HG02970 (cell line): ENCODE measurements around the gene PGBD2.
"Not testable (repeated sequence)": the region's sequence is repeated elsewhere in the genome, so short reads cannot be mapped to it uniquely, and the experiment has no call there.

Experiments used
- ATAC-seq: cut with Tn5 transposase; IDR thresholded peaks from one replicate; pipeline ENCODE4 v1.9.1; 2021; ENCODE audit warnings: mild to moderate bottlenecking, moderate library complexity, moderate number of reproducible peaks; ENCODE audit not compliant: unreplicated experiment, low FRiP score

The PGBD2 gene

DNA sequence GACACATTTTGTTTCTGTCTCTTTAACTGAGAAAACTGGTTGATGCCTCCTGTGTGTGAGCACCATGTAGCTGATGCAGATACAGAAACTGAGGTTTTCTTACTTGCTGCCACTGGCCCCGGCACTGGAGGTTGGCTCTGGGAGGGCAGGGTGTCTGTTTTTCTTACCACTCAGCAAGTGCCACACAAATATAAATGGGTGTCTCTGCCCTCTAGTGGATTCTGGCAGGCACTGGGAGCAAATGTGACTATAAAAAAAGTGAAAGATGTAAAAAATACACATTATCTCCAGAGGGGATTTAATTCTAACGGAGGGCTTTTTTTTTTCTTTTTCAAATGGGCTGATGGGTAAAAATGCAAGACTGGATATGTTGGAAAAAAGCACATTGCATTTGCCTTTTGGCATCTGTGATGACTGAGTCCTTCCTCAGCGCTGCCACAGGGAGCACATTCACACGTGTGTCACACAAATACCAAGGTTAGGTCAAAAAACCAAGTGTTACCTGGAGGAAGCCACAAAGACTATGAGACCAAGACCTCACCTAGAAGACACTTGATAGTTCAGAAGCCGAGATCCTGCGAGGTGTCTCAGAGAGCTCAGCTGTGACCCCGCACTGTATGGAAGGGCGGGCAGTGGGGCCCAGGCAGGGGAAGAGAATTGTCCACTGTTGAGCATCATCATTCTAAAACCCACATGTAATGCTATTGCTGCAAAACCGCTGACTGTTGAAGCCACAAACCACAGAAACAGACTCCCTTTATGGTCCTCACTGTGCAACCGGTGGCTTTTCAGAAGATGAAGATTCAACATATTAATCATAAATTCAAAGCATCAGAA lies 18.9 kb downstream of the PGBD2 start:
- ATAC-seq: no peak

GRCh38 chr1:248925859-248926258 lies 19.8 kb downstream of the PGBD2 start:
- ATAC-seq: not testable (repeated sequence)

DNA sequence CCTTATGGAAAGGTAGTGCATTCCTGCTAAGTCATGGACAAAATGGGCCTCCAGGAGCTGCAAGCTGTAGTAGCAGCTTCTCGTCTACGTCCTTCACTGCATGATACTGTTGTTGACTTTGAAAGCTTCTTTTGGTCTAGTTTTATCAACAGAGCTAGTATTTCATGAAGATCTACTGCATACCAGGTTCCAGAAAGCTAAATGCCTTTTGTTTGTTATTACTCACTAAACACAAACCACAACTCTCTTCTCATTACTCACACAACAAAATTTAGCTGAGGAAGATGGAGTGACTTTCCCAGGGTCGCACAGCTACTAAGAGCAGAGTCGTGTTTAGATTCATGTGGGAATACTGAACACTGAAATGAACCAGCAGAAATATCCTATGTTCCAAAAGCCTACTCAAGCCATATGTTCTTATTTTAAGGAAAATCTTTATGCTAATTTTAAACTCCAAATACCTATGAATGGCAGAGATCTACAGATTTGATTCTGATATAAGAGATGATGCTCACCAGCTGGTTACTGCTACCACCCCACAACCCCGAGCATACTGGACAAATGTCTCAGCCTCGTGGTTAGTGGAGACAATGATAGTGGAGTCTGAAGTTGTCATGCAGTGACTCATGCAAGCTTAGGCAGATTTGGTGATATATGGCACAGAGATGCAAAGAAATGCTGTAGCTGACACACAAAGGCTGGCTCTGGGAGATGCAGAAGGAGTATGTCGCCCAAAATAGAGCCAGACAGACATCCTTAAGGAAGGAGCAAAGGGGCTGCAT lies 20.6 kb downstream of the PGBD2 start:
- no peak for ATAC-seq

GRCh38 chr1:248927283-248927682 lies 21.2 kb downstream of the PGBD2 start:
- ATAC-seq: not testable (repeated sequence)

- ATAC-seq: not testable (repeated sequence)
Observed at GRCh38 chr1:248928122-248928521, 22.1 kb downstream of the PGBD2 start.

GRCh38 chr1:248930037-248930436 lies 24.0 kb downstream of the PGBD2 start:
- ATAC-seq: not testable (repeated sequence)

DNA sequence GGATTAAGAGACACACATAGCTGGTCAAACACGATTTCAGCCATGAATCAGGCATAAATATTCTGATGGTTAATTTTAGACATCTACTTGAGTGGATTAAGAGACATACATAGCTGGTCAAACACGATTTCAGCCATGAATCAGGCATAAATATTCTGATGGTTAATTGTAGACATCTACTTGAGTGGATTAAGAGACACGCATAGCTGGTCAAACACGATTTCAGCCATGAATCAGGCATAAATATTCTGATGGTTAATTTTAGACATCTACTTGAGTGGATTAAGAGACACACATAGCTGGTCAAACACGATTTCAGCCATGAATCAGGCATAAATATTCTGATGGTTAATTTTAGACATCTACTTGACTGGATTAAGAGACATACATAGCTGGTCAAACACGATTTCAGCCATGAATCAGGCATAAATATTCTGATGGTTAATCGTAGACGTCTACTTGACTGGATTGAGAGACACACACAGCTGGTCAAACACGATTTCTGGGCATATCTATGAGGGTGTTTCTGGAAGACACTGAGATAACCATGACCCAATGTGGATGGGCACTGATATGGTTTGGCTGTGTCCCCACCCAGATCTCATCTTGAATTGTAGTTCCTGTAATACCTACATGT lies 32.3 kb downstream of the PGBD2 start:
- not testable (repeated sequence) for ATAC-seq

- not testable (repeated sequence) for ATAC-seq
Observed at GRCh38 chr1:248944134-248944999, 38.3 kb downstream of the PGBD2 start.

GRCh38 chr1:248945000-248945423 lies 39.0 kb downstream of the PGBD2 start:
- ATAC-seq: not testable (repeated sequence)

DNA sequence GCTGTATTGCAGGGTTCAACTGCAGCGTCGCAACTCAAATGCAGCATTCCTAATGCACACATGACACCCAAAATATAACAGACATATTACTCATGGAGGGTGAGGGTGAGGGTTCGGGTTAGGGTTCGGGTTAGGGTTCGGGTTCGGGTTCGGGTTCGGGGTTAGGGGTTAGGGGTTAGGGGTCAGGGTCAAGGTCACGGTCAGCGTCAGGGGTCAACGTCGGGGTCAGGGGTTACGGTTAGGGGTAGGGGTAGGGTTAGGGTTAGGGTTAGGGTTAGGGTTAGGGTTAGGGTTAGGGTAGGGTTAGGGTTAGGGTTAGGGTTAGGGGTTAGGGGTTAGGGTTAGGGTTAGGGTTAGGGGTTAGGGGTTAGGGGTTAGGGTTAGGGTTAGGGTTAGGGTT lies 39.4 kb downstream of the PGBD2 start:
- not testable (repeated sequence) for ATAC-seq

DNA sequence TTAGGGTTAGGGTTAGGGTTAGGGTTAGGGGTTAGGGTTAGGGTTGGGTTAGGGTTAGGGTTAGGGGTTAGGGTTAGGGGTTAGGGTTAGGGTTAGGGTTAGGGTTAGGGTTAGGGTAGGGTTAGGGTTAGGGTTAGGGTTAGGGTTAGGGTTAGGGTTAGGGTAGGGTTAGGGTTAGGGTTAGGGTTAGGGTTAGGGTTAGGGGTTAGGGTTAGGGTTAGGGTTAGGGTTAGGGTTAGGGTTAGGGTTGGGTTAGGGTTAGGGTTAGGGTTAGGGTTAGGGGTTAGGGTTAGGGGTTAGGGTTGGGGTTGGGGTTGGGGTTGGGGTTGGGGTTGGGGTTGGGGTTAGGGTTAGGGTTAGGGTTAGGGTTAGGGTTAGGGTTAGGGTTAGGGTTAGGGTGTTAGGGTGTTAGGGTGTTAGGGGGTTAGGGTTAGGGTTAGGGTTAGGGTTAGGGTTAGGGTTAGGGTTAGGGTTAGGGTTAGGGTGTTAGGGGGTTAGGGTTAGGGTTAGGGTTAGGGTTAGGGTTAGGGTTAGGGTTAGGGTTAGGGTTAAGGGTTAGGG lies 39.9 kb downstream of the PGBD2 start:
- not testable (repeated sequence) for ATAC-seq
